Activated B cell treated with CpG ODN at 0.5 μM for 24 hours (primary cell): ENCODE results near the gene NDUFC2. TPM values are rescaled to one million over a fixed set of nuclear protein-coding genes. Genes with fewer than 3 reads are reported as not detected.
"Not testable (repeated sequence)": the region's sequence is repeated elsewhere in the genome, so short reads cannot be mapped to it uniquely, and the experiment has no call there.

Source experiments
- ATAC-seq: fragments of 200-7000 bp; cut with Tn5 transposase; one replicate; pipeline ENCODE4 v1.10.0; 2021; ENCODE audit warnings: low read depth, mild to moderate bottlenecking, moderate library complexity
- CTCF ChIA-PET: fragments of 350-600 bp; sonication (Branson Sonifier 250); formaldehyde crosslinking; loops from one replicate; lab custom pipeline; 2021; ENCODE audit warnings: antibody characterized with exemption; lab: Charles Lee
- POLR2A ChIA-PET: fragments of 350-600 bp; sonication (Branson Sonifier 250); formaldehyde crosslinking; loops from one replicate; lab custom pipeline; 2021; ENCODE audit warnings: antibody characterized with exemption; lab: Charles Lee
- DNase-seq: peaks from one replicate; pipeline ENCODE4 v3.0.0; 2022
- H3K27ac Mint-ChIP-seq: one replicate; pipeline ENCODE4 v1.8.0; 2020; ENCODE audit warnings: mixed read lengths
- H3K27me3 Mint-ChIP-seq: one replicate; pipeline ENCODE4 v1.8.0; 2021; ENCODE audit warnings: mixed read lengths
- H3K36me3 Mint-ChIP-seq: one replicate; pipeline ENCODE4 v1.8.0; 2021; ENCODE audit warnings: low read depth, mixed read lengths
- H3K4me1 Mint-ChIP-seq: one replicate; pipeline ENCODE4 v1.8.0; 2021; ENCODE audit warnings: mixed read lengths
- H3K4me3 Mint-ChIP-seq: one replicate; pipeline ENCODE4 v1.8.0; 2020; ENCODE audit warnings: mild to moderate bottlenecking, mixed read lengths
- H3K9me3 Mint-ChIP-seq: one replicate; pipeline ENCODE4 v1.8.0; 2020; ENCODE audit warnings: mixed read lengths
- intact Hi-C: fragments of 100-400 bp; cut with micrococcal nuclease; formaldehyde crosslinking; loops from one replicate; pipeline ENCODE4 v1.15.1; 2024
- total RNA-seq: library from RNA; stranded (reverse); gene quantifications from 2 replicates; pipeline ENCODE4 v1.2.3, GENCODE V29; 2022
- TF ChIP-seq, protein P1 (sequence below): fragments of 200-600 bp; IDR thresholded peaks from one replicate; pipeline ENCODE4 v1.8.0; 2022; ENCODE audit warnings: antibody characterized with exemption, mild to moderate bottlenecking

The NDUFC2 gene
- total RNA-seq, 1 donor from 2014 or later: 88.4 TPM

GRCh38 chr11:78078218-78079167 lies 1.2 kb downstream of the NDUFC2 start:
- TF ChIP-seq, protein P1, sequence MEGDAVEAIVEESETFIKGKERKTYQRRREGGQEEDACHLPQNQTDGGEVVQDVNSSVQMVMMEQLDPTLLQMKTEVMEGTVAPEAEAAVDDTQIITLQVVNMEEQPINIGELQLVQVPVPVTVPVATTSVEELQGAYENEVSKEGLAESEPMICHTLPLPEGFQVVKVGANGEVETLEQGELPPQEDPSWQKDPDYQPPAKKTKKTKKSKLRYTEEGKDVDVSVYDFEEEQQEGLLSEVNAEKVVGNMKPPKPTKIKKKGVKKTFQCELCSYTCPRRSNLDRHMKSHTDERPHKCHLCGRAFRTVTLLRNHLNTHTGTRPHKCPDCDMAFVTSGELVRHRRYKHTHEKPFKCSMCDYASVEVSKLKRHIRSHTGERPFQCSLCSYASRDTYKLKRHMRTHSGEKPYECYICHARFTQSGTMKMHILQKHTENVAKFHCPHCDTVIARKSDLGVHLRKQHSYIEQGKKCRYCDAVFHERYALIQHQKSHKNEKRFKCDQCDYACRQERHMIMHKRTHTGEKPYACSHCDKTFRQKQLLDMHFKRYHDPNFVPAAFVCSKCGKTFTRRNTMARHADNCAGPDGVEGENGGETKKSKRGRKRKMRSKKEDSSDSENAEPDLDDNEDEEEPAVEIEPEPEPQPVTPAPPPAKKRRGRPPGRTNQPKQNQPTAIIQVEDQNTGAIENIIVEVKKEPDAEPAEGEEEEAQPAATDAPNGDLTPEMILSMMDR: no peak
- ATAC-seq (no peak), DNase-seq (no peak)
- no peaks in the 10 kb centered on the region for H3K27me3 Mint-ChIP-seq
- intact Hi-C loops: loop anchor here (1.0 to 10.0 kb wide), 5 partner anchors 60 to 496 kb away; partner anchors contain the start of genes ALG8, GAB2, KCTD21 and NARS2
- peak overlapping the region; percentile 86 for H3K27ac Mint-ChIP-seq
- POLR2A ChIA-PET: interaction anchor here (0.6 to 2.0 kb wide), 6 partner anchors 27 to 496 kb away, joined by 3 to 17 read pairs (median 8); partner anchors contain the start of genes ALG8, INTS4, KCTD21 and NARS2
- peak overlapping the region; percentile 93 for H3K4me3 Mint-ChIP-seq
- H3K9me3 Mint-ChIP-seq: no peaks in the 10 kb centered on the region
- H3K36me3 Mint-ChIP-seq: peaks cover 13% of the 10 kb centered on the region
- CTCF ChIA-PET: interaction anchor here (0.7 to 2.3 kb wide), 4 partner anchors 32 to 486 kb away, joined by 3 to 6 read pairs (median 4); no protein-coding TSS in a partner anchor
- H3K4me1 Mint-ChIP-seq: peaks cover 51% of the 10 kb centered on the region

- Mint-ChIP-seq H3K36me3 (peaks cover 15% of the 10 kb centered on the region), H3K4me1 (peaks cover 53% of the 10 kb centered on the region), H3K4me3 (peak overlapping the region; percentile 93)
- H3K27me3 Mint-ChIP-seq, H3K9me3 Mint-ChIP-seq, ATAC-seq, DNase-seq, POLR2A ChIA-PET, H3K27ac Mint-ChIP-seq: not testable (repeated sequence)
- CTCF ChIA-PET: interaction anchor here (0.6 to 2.3 kb wide), 3 partner anchors 21 to 108 kb away, joined by 3 to 6 read pairs (median 3); no protein-coding TSS in a partner anchor
- intact Hi-C loops: loop anchor here (10.0 kb wide), 1 partner anchor 497 kb away; the partner anchor contains the start of gene NARS2
Observed at GRCh38 chr11:78077592-78077991, 2.1 kb downstream of the NDUFC2 start.

DNA sequence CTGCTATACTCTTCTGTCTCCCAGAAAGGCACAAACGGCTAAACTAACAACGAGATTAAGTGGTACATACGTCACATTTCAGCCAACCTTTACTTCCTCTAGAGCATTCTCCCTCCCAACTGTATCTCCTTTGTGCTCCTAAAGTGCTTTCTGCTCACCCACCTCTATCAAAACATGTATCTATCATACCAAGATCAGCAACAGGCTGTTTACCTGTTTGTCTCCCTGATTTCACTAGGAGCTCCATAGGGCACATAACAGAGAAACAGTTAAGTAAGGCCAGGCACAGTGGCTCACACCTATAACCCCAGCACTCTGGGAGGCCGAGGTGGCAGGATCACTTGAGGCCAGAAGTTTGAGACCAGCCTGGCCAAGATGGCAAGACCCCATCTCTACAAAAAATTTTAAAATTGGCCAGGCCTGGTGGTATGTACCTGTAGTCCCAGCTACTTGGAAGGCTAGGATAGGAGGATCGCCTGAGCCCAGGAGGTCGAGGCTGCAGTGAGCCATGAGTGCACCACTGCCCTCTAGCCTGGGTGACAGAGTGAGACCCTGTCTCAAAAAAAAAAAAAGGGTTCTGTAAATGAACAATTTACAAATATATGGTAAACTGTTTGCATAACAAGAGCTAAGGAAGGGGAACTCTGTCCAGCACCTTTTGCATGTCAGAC lies 2.8 kb downstream of the NDUFC2 start:
- Mint-ChIP-seq H3K36me3 (peaks cover 19% of the 10 kb centered on the region), H3K9me3 (no peaks in the 10 kb centered on the region), H3K4me1 (peaks cover 57% of the 10 kb centered on the region), H3K4me3 (no peak overlapping the region), H3K27ac (no peak overlapping the region), H3K27me3 (no peaks in the 10 kb centered on the region)
- DNase-seq (no peak), ATAC-seq (no peak)
- TF ChIP-seq, protein P1: no peak
- ChIA-PET POLR2A (no interaction called here), CTCF (interaction anchor here (0.6 to 2.3 kb wide), 3 partner anchors 20 to 108 kb away, joined by 3 to 6 read pairs (median 3); no protein-coding TSS in a partner anchor)
- intact Hi-C loops: loop anchor here (10.0 kb wide), 1 partner anchor 498 kb away; the partner anchor contains the start of gene NARS2

DNA sequence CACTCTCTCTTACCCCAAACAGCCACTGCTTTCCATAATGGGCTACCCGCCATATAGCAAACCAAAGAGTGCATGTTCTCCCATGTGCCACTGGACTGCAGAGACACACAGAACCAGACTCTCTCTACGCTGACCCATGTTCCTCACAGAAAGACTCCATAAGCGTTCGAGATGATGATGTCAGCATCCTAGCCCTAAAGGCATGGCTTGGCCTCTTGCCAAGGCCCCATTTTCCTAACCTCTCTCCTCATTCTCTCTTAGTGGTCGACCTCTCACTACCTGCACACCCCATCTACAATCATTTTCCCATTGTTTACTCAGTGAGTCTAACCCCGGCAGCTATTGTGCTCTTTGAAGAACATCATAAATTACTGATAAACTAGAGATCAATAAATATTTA lies 4.9 kb downstream of the NDUFC2 start:
- no peak for ATAC-seq
- Mint-ChIP-seq H3K36me3 (peaks cover 36% of the 10 kb centered on the region), H3K4me3 (no peak overlapping the region), H3K4me1 (peaks cover 45% of the 10 kb centered on the region), H3K27ac (no peak overlapping the region), H3K9me3 (no peaks in the 10 kb centered on the region), H3K27me3 (no peaks in the 10 kb centered on the region)
- ChIA-PET CTCF (no interaction called here), POLR2A (no interaction called here)
- no peak for DNase-seq
- intact Hi-C loops: loop anchor here (10.0 kb wide), 1 partner anchor 500 kb away; the partner anchor contains the start of gene NARS2
- TF ChIP-seq, protein P1: no peak

DNA sequence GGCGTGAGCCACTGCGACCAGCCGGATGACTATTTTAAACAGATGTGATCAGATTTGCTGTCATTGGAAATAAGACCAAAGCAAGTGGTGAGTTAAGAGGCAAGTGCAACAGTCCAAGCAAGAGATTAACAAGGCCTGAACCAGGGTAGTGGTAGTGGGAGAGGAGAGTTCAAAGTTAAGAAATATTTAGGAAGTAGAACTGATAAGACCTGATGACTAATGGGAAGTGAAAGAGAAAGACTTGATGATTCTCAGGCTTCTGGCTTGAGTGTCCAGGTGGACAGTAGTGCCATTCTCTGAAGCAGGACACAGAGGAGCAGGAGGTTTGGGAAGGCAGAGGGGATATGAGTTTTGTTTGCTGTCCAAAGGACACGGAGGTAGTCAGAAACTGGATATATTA lies 7.2 kb downstream of the NDUFC2 start:
- H3K36me3 Mint-ChIP-seq: peaks cover 54% of the 10 kb centered on the region
- CTCF ChIA-PET: no interaction called here
- no peak overlapping the region for H3K27ac Mint-ChIP-seq

More for the DNA sequence above, 7.2 kb downstream of the NDUFC2 start:
- Mint-ChIP-seq H3K9me3 (no peaks in the 10 kb centered on the region), H3K4me3 (no peak overlapping the region), H3K27me3 (no peaks in the 10 kb centered on the region), H3K4me1 (peaks cover 27% of the 10 kb centered on the region)
- TF ChIP-seq, protein P1: no peak
- POLR2A ChIA-PET: no interaction called here
- intact Hi-C loops: loop anchor here (10.0 kb wide), 1 partner anchor 502 kb away; the partner anchor contains the start of gene NARS2
- ATAC-seq: no peak
- DNase-seq: no peak
